A549 (cell line): ENCODE measurements around the gene PTK7.

Experiments used
- EP300 ChIP-seq, 2 experiments: fragments of >200 bp; sonication (Bioruptor Twin); formaldehyde crosslinking; IDR thresholded peaks; 2 replicates in 1 of 2; 3 replicates in 1 of 2; pipeline ENCODE4 v1.6.1; 2016 to 2017
- MAFK ChIP-seq: fragments of 450-650 bp; IDR thresholded peaks from 2 replicates; pipeline ENCODE4 v1.6.1; 2014; ENCODE audit not compliant: partially characterized antibody
- TF ChIP-seq, protein P1 (sequence below): fragments of 250-450 bp; sonication (Bioruptor Pico); IDR thresholded peaks from 2 replicates; pipeline ENCODE4 v1.5.0; 2020; ENCODE audit warnings: low read depth, mild to moderate bottlenecking, moderate library complexity
- TF ChIP-seq, protein P2 (sequence below): fragments of >200 bp; sonication (Bioruptor Twin); formaldehyde crosslinking; IDR thresholded peaks from 3 replicates; pipeline ENCODE4 v1.5.1; 2016

GRCh38 chr6:43176423-43176786 lies 100.3 kb downstream of the PTK7 start:
- TF ChIP-seq, protein P1, sequence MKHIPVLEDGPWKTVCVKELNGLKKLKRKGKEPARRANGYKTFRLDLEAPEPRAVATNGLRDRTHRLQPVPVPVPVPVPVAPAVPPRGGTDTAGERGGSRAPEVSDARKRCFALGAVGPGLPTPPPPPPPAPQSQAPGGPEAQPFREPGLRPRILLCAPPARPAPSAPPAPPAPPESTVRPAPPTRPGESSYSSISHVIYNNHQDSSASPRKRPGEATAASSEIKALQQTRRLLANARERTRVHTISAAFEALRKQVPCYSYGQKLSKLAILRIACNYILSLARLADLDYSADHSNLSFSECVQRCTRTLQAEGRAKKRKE (CRISPR knock-in tag) = no peak
- TF ChIP-seq MAFK (no peak), EP300 (IDR thresholded peaks at IDR 0.05) (no peak)
- TF ChIP-seq, protein P2, sequence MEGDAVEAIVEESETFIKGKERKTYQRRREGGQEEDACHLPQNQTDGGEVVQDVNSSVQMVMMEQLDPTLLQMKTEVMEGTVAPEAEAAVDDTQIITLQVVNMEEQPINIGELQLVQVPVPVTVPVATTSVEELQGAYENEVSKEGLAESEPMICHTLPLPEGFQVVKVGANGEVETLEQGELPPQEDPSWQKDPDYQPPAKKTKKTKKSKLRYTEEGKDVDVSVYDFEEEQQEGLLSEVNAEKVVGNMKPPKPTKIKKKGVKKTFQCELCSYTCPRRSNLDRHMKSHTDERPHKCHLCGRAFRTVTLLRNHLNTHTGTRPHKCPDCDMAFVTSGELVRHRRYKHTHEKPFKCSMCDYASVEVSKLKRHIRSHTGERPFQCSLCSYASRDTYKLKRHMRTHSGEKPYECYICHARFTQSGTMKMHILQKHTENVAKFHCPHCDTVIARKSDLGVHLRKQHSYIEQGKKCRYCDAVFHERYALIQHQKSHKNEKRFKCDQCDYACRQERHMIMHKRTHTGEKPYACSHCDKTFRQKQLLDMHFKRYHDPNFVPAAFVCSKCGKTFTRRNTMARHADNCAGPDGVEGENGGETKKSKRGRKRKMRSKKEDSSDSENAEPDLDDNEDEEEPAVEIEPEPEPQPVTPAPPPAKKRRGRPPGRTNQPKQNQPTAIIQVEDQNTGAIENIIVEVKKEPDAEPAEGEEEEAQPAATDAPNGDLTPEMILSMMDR = no peak
